Stimulated activated CD4-positive, alpha-beta T cell treated with anti-CD3 and anti-CD28 coated beads, TNF-alpha, amount 100 ng/mL, for 48 hours (primary cell): Measurements from ENCODE around the gene SGTA.
A peak's percentile ranks its signal among the peaks of the same experiment; 100 is the strongest.
"Not testable (repeated sequence)": the region's sequence is repeated elsewhere in the genome, so short reads cannot be mapped to it uniquely, and the experiment has no call there.

Experiments
- DNase-seq, 3 donors: peaks; one replicate each; pipeline ENCODE4 v3.0.0-alpha.2; 2020; ENCODE audit warnings: low read depth in 3 of 3

The SGTA gene

DNA sequence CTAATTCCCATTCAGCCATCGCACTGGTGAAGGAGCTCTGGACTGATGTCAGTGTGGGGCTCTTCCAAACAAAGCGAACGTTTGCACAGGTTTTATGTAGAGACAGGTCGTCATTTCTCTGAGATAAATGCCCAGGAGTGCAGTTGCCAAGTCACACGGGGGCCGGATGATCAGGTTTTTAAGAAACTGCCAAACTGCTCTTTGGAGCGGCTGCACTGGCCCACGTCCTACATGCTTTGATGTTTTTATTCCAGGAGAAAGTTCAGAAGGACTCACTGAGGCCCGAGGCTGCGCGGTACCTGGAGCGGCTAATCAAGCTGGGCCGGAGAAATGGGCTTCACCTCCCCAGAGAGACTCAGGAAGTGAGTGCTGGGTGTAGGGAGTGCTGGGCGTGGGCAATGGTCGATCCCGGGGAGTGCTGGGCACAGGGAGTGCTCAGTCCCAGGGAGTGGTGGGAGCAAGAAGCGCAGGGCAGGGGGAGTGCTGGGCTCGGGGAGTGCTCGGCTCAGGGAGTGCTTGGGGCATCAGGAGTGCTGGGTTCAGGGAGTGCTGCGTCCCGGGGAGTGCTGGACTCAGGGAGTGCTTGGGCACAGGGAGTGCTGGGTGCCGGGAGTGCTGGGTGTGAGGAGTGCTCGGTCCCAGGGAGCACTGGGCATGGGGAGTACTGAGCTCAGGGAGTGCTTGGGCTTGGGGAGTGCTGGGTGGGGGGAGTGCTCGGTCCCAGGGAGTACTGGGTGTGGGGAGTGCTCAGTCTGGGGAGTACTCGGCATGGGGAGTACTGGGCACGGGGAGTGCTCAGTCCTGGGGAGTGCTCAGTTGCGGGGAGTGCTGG is 13.0 kb upstream of the SGTA start:
- DNase-seq: no peak

DNA sequence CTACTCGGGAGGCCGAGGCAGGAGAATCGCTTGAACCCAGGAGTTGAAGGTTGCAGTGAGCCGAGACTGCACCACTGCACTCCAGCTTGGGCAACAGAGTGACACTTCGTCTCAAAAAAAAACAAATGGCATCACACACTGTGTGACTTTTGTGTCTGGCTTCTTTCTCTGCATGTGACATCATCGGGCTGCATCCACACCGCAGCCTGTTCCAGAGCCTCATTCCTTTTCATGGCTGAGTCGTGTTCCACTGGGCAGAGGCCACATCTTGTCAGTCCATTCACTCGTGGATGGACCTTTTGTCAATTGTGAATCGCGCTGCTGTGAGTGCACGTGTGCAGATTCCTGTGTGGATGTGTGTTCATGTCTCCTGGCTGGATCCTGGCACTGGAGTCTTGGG is 10.5 kb upstream of the SGTA start:
- no peak for DNase-seq

DNA sequence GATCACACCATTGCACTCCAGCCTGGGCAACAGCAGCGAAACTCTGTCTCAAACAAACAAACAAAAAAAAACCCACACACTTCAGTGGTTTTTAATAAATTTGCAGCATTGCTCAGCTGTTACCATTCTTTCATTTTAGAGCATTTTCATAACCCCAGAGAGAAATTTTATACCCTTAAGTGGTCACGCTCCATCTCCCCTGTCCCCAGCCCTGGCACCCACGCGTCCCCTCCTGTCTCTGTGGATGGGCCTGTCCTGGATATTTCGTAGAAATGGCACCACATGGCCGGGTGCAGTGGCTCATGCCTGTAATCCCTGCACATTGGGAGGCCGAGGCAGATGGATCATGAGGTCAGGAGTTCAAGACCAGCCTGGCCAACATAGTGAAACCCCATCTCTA is 10.1 kb upstream of the SGTA start:
- no peak for DNase-seq

DNA sequence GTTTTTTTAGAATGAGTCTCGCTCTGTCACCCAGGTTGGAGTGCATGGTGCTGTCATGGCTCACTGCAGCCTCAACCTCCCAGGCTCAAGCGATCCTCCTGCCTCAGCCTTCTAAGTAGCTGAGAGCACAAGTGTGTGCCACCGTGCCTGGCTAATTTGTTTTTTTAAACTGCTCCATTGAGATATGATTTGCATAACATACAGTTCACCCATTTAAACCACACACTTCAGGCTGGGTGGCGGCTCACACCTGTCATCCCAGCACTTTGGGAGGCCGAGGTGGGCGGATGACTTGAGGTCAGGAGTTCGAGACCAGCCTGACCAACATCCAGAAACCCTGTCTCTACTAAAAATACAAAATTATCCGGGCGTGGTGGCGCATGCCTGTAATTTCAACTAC is 9.6 kb upstream of the SGTA start:
- DNase-seq: not testable (repeated sequence)

DNA sequence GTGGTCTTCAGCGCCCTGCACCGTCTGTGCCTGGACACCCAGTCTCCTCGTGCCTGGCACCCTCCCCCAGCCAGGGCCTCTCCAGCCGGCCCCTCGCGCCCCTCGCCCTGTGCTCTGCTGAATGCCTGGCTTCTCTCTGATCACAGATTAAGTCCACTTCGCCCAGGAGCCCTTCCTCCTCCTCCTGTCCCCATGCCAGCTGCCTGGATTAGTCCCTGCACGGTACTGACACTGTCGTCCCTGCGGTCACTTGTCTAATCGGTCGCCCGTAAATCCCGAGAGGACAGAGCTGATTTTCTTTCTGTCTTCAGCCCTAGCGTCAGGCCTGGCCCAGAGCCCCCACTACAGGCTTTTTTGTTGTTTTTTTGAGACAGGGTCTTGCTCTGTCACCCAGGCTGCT is 8.8 kb upstream of the SGTA start:
- DNase-seq: no peak

DNA sequence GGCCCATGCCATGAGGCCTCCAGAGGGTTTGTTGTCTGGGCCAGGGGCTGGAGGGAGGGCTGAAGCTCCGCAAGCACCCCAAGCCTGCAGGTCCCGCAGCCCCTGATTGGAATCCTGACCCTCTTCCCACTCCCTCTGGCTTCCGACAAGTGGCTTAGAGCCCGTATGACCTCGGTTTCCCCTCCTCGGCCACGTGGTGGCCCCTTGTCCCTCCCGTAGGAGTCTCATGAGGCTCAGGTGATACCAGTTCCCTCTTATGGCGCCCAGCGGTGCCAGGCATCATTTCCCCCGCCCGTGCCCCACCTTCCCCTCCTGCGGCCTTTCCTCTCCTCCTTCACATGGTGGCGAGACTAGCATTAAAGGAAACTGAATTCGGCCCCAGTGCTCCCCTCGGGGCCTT is 8.4 kb upstream of the SGTA start:
- no peak for DNase-seq

DNA sequence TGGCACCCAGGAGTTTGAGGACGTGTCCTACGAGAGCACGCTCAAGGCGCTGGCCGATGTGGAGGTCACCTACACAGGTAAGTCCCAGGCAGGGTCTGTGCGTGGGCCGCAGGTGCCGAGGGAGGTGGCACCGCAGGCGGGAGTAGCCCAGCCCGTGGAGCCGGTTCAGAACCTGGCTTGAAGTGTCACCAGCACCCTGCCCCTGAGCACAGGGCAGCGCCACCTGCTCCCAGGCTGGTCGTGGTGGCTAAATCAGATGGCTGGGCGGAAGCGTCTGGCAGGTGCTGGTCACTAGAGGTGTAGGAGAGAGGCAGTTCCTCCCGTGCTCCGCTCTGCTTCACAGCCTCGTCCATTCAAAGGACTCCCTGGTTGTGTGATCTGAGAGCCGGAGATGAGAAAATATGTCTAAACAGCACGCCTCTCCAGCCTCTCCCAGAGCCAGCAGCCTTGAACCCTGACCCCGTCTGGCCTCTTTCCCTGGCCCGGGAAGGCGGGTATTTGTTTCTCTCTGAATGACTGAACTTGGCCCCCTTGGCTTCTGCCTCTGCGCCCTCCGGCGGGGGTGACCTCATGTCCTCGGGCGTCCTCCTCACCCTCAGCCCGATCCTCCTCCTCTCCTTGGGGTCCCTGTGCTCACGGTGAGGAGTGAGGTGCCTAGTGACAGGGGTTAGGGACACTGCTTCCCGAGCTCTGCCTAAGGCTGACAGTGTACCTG is 7.6 kb upstream of the SGTA start:
- DNase-seq: no peak

DNA sequence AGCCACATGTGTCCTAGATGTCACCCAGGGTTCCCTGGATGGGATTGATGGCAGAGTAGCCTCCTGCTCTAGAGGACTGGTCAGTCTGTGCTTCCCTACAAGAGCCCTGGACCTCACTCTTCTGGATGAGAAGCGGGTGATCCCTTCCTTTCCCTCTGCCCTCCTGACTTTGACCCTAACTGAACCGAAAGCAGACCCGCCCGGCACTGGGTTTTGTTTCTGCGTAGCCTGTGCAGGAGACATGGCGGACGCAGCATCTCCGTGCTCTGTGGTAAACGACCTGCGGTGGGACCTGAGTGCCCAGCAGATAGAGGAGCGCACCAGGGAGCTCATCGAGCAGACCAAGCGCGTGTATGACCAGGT is 7.1 kb upstream of the SGTA start:
- DNase-seq: no peak

DNA sequence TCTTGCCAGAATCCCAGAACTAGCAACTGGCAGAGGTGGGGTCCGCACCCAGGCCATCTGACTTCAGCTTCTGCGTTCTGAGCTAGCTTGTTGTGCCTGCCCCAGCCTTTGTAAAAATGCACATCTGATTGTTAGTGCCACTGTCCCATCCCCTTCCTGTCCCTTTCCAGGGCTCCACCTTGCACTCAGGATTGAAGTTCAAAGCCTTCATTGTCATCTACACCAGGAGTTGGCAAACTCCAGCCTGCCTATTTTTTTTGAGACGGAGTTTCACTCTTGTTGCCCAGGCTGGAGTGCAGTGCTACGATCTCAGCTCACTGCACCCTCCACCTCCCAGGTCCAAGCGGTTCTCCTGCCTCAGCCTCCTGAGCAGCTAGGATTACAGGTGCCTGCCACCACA is 5.2 kb upstream of the SGTA start:
- no peak for DNase-seq

DNA sequence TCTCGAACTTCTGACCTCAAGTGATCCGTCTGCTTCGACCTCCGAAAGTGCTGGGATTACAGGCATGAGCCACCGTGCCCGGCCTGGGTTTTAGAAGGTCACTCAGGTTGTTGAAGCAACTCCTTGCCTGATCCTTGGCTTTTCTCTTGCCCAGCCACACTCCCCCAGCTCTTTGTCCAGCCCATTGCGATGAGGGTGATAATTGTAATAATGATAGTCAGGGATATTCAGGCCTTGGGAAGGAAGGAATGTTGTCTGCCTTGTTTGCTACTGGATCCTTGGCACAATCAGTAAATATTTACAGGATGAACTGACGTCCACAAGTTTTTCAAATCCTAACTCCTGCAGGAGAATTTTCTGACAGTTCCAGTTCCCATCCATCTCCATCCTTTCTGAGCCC is 4.0 kb upstream of the SGTA start:
- DNase-seq: no peak

DNA sequence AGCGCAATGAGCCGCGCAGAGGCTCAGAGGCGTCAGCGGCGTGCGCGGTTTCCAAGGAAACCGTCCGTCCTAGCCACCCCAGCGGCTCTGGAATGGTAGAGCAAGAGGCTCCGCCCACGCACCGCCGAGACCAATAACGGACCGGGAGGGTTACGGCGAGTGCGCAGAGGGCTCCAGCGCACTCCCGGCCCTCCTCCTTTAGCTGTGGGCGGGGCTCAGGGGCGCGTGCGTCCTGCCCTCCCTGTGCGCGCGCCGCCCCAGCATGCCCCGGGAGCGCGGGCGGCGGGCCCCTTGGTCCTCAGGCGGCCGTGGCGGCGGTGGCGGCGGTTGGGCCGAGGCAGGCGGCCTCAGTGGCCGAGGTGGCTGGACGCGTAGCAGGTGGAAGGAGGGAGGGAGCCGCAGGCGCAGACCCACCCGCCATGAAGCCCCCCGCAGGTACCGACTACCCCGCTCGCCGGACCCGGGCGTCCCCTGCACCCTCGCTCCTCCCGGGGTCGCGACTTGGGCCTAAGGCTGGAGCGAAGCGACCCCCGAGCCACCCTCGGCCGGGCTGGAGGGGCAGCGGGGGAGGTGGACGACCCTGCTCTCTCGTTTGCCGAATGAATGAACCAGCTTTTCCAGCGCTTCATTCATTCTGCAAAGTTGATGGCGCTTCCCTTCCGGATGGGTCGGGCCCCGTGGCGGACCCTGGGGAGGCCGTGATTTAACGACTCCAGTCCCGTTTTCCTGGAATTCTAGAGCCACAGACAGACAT is 2.3 kb upstream of the SGTA start, which contains the start of gene THOP1:
TSS of gene THOP1 (plus strand) at position 260 of the 754 bp plus-strand sequence. CDS start at position 420, 160 bp downstream.
- peak; percentile 99 to 100 (median 99) for DNase-seq

DNA sequence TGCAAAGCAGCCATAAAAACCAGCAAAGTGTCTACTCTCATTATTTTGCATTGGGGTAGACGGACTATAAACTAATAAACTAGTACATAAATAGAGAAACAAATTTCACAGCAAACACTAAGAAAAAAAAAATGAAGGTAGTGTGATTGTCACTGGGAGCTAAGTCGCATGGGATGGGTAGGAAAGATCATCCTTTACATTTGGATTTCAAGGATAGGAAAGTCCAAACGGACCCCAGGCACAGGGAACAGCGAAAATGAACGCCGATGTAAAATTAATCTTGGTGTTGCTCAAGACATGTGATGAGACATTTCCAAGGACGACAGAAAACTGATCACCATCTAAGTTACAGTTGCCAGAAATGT is 690 bp upstream of the SGTA start:
- no peak for DNase-seq

DNA sequence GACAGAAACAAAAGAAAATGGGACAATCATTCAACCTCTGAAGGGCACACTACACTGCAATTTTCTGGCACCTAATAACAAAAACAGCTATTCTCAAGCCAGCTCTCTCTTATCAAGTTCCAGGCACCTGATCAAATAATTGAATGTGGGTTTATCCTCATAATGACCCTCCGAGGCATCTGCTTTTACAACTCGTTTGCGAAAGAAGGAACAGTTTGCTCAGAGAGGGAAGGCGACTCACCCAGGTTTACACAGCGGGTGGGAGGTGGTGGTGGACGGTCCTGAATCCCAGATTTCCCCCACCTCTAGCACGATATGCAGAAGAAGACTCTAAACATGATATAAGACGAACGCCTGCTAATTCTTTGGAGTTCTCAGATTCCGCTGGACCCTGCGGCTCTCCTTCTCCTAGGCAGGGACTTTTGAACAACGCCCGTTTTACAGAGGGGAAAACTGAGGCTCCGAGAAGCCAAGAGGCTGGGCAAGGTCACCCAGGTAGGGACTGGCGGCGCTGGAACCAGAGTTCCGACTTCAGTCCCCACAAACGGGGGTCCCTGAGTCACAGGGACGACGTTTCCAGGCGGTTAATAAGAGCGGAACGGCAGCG is 641 bp downstream of the SGTA start:
- no peak for DNase-seq

DNA sequence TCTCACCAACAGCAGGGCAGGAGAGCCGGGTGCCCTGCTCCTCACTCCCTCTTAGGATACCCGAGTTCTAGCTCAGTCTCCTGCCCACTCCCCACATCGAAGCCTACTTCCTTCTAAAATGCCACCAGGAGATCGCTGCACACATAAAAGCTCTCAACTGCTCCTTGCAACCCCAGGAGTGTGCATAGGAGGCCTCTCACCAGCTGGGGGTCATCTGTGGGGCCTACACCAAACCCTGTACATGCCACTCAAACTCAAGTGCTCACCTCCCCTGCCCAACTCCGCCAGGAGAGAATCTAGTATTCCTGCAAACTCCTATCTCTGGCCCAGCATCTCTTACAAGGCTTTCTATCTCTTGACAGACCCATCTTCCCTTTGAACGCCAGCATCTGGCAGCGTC is 2.8 kb downstream of the SGTA start:
- no peak for DNase-seq

DNA sequence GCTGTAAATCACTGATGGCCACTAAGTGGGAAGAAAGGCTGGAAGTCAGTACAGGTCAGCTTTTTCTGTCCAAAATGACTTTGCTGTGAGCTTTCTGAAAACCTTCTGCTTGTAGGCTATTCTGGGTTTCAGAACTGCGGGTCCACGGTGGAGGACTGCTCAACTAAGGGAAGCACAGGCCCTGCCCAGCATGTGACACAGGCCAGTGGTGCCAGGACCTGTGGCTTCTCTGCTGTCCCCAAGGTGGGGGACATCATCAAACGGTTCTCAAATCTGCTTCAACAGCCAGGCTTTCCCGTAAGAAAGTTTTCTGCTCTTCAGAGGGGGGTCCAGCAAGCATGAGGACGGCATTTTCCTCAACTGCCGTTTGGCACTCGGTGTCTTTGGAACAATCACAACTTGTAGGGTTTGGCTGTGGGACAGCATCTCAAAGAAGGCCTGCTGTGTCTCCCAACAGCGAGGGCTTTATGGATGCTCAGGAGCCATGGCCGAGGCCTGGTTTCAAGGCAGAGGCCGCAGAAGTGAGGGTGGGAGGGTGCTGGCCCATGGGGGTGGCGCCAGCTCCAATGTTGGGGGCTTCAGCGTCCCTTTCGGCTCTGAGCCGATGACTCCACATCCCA is 3.8 kb downstream of the SGTA start:
- DNase-seq: no peak

DNA sequence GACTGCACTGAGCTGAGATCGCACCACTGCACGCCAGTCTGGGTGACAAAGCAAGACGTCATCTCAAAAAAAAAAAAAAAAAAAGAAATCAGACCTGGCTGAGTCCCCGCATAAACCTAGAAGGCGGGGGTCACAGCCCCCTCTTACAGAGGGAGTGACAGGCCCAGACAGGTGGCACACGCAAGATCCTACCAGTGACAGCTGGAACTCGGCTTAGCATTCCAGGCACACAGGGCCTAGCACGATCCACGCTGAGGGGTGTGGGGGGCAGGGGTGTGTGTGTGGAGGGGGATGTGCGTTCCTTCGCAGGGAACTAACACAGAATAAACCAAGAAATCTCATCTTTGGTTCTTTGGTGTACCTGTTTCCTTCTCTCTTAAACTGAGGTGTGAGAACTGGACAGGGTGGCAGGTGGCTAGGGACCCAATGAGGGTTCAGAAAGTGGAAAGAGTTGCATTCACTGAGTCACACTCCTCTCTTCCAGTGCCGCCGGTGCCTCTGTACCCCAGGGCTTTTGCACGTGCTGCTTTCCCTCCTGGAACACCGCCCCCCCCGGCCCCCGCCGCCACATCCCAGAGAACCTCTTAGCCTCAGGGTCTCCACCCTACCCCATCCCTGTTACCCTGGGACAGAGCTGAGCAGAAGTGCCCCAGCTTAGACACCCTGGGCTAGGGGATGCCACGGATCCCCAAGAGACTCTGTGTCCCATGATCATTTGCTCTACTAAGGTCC is 5.0 kb downstream of the SGTA start:
- no peak for DNase-seq

DNA sequence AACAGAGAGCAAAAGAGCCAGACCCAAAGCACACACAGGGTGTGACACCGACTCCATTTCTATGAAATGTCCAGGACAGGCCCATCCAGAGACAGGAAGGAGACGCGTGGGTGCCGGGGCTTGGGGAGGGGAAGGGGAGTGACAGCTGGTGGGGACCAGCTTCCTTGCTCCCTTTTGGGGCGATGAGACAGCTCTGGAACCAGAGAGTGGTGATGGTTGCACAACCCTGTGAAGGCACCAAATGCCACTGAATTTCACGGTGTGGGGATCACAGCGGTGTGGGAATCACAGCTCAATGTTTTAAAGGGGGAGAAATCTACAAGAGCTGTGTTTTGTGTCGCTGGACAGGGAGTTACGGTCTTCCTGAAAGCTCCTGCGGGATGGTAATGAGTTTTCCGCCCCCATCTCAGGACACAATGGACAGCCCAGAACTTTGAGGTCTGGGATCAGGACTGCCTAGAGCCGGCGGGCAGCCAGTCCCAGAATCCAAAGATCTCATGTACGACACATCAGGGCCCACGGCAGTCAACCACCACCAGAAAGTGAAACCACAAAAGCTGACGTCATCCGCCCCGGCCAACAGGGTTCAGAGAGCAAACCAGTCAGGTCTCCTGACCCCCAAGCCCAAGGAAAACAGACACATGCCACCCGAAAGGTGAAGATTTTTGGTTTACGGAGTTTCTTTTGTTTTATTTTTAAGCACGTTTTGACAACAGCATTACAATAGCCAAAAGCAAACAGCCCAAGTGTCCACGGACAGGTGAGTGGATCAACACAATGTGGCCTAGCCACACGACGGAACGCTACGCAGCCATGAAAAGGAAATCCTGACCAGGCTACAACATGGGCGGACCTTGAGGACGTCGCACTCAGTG is 7.3 kb downstream of the SGTA start:
- DNase-seq: peak; percentile 58 to 74 (median 66)

DNA sequence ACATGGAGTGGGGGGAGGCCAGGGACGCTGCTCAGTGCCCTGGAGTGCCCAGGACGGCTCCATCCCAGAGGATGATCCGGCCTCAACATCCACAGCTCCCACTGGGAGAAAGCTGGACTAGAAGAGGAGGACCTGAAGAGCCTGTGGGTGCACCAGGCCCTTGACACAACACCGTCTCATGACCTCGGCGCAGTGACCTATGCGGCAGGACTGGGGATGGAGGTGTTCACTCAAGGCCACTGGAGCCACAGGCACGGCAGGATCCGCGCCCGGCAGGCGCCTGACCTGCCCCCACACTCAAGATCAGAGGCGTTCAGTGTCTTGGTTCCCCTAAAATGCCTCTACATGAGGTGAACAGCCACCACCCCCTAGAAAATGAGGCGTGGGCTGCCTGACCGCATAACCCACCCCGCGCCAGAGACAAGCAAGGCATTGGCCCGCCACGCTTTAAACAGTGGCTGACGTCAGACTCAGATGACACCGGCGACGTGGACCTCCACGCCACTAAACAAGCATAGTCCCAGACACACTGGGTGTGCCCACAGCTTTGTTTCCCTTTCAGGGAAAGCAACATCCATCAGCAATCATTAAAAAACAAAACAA is 8.0 kb downstream of the SGTA start:
- DNase-seq: no peak

DNA sequence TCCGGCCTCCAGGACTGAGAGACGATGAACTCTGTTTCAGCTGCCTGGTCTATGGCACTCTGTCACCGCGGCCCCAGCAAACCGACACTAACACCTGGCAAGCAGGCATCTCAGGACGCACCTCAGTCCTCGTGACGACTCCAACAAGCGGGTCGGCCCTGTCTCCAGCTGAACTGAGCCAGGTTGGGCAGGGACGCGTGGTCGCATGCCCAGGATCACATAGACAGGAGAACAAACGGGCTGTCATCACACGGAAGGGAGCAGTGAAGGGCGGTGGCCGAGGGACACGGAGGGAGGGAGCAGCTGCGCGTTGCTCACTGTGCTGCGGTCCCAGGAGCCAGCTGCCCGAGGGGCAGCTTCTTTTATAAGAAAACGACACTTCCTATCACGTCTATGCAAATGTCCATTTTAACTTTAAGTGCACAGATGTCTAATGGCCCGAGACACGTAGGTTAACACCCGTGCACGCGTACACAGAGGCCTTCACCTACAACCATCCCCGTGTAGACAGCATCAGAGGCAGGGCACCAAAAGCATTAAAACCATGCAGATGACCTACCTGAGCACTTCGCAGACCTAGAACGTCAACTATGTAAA is 8.9 kb downstream of the SGTA start:
- no peak for DNase-seq
